Peyer's patch (tissue), 4 donors: ENCODE measurements around the gene BEND5. TPM values are rescaled to one million over a fixed set of nuclear protein-coding genes. Genes with fewer than 3 reads are reported as not detected.

Experiments
- DNase-seq, 3 donors: peaks; one replicate each; pipeline ENCODE4 v3.0.0-alpha.2; 2017 to 2019
- H3K27ac ChIP-seq, 4 donors: fragments of 200-600 bp; sonication (generic); one replicate each; pipeline ENCODE4 v1.5.1; 2016 to 2019
- H3K27me3 ChIP-seq, 2 donors: fragments of 200-600 bp; sonication (generic); one replicate each; pipeline ENCODE4 v1.5.1; 2019
- H3K36me3 ChIP-seq, 3 donors: fragments of 200-600 bp; sonication (generic); one replicate each; pipeline ENCODE4 v1.5.1; 2016 to 2019
- H3K4me1 ChIP-seq, 4 donors: fragments of 200-600 bp; sonication (generic); one replicate each; pipeline ENCODE4 v1.5.1; 2016 to 2019
- H3K4me3 ChIP-seq, 4 donors: fragments of 200-600 bp; sonication (generic); 1 replicate in 3 of 4; 2 replicates in 1 of 4; pipeline ENCODE4 v1.5.1; 2016 to 2019; ENCODE audit warnings: mild to moderate bottlenecking in 1 of 4
- H3K9me3 ChIP-seq, 4 donors: fragments of 200-600 bp; sonication (generic); one replicate each; pipeline ENCODE4 v1.5.1; 2016 to 2019; ENCODE audit warnings: mild to moderate bottlenecking in 1 of 4
- CTCF ChIP-seq, 6 experiments: fragments of 450-650 bp in 4 of 6; fragments of 200-600 bp in 2 of 6; sonication (generic) in 1 of 6; IDR thresholded peaks; one replicate each; pipeline ENCODE4 v1.5.1; 2017 to 2019; ENCODE audit warnings: antibody characterized with exemption in 6 of 6, mild to moderate bottlenecking in 3 of 6, moderate library complexity in 1 of 6
- POLR2A ChIP-seq, 2 donors: fragments of 450-650 bp; IDR thresholded peaks; one replicate each; pipeline ENCODE4 v1.5.1; 2017; ENCODE audit warnings: antibody characterized with exemption in 2 of 2, mild to moderate bottlenecking in 2 of 2, moderate library complexity in 2 of 2
- total RNA-seq, 4 donors: library from RNA; depleted of rRNA; stranded (reverse); fragments of >200 nt; gene quantifications; one replicate each; pipeline ENCODE4 v1.1.0, GENCODE V29; 2016

Gene BEND5
- total RNA-seq: 10 to 100 TPM in 1 of 4 donors, 1 to 10 TPM in 1, under 1 TPM in 1, not detected in 1; 0.95 to 18.2 (median 1.6) TPM

- Histone ChIP-seq H3K27ac (peak within 1 kb of the TSS; percentile 26 to 91 (median 73)), H3K4me3 (peak within 1 kb of the TSS; percentile 64 to 84 (median 79)), H3K36me3 (no peaks in the 10 kb centered on the region), H3K27me3 (no peaks in the 10 kb centered on the region), H3K4me1 (peaks cover 0 to 12% (median 0%) of the 10 kb centered on the region in 4 donors), H3K9me3 (no peaks in the 10 kb centered on the region)
- DNase-seq: peak; percentile 54 to 73 (median 73)
- no peak for TF ChIP-seq CTCF (IDR thresholded peaks at IDR 0.05)
- no peak for TF ChIP-seq POLR2A (IDR thresholded peaks at IDR 0.05)
Measured at GRCh38 chr1:48776393-48777218, at the start of gene BEND5. Gene BEND5, minus strand, starts transcription at chr1:48776891. Its CDS starts 60 bp downstream, at chr1:48776831.

- TF ChIP-seq POLR2A (IDR thresholded peaks at IDR 0.05): no peak
- no peak for TF ChIP-seq CTCF (IDR thresholded peaks at IDR 0.05)
- Histone ChIP-seq H3K27me3 (no peaks in the 10 kb centered on the region), H3K36me3 (no peaks in the 10 kb centered on the region), H3K9me3 (no peaks in the 10 kb centered on the region), H3K27ac (no peak overlapping the region), H3K4me1 (no peaks in the 10 kb centered on the region), H3K4me3 (no peak overlapping the region)
- peak in 1 of 3 donors; percentile 66 for DNase-seq
Measured at GRCh38 chr1:48823168-48823567, 46.5 kb upstream of the BEND5 start.

- no peak for DNase-seq
- no peaks in the 10 kb centered on the region for H3K36me3 ChIP-seq
- H3K27ac ChIP-seq: no peak overlapping the region
- H3K27me3 ChIP-seq: no peaks in the 10 kb centered on the region
- no peaks in the 10 kb centered on the region for H3K4me1 ChIP-seq
- no peak overlapping the region for H3K4me3 ChIP-seq
- TF ChIP-seq POLR2A (IDR thresholded peaks at IDR 0.05) (no peak), CTCF (IDR thresholded peaks at IDR 0.05) (no peak)
- H3K9me3 ChIP-seq: no peaks in the 10 kb centered on the region
Measured at GRCh38 chr1:48820491-48820890, 43.8 kb upstream of the BEND5 start.

GRCh38 chr1:48817505-48818114, 40.9 kb upstream of the BEND5 start:
- Histone ChIP-seq H3K9me3 (no peaks in the 10 kb centered on the region), H3K36me3 (no peaks in the 10 kb centered on the region), H3K4me1 (no peaks in the 10 kb centered on the region), H3K4me3 (no peak overlapping the region), H3K27me3 (no peaks in the 10 kb centered on the region), H3K27ac (no peak overlapping the region)
- peak; percentile 55 to 85 (median 74) for DNase-seq
- TF ChIP-seq CTCF (IDR thresholded peaks at IDR 0.05) (peak; percentile 36 to 70 (median 54)), POLR2A (IDR thresholded peaks at IDR 0.05) (no peak)

GRCh38 chr1:48810740-48811139, 34.0 kb upstream of the BEND5 start:
- Histone ChIP-seq H3K27ac (no peak overlapping the region), H3K27me3 (no peaks in the 10 kb centered on the region), H3K4me1 (no peaks in the 10 kb centered on the region), H3K4me3 (no peak overlapping the region), H3K36me3 (no peaks in the 10 kb centered on the region), H3K9me3 (no peaks in the 10 kb centered on the region)
- TF ChIP-seq CTCF (IDR thresholded peaks at IDR 0.05): no peak
- no peak for TF ChIP-seq POLR2A (IDR thresholded peaks at IDR 0.05)
- DNase-seq: no peak
